HepG2 (cell line): ENCODE measurements around the gene GSTM1. TPM values are rescaled to one million over a fixed set of nuclear protein-coding genes. Genes with fewer than 3 reads are reported as not detected.

ENCODE experiments used
- ARID2 ChIP-seq: sonication (generic); formaldehyde crosslinking; IDR thresholded peaks from 2 replicates; pipeline ENCODE4 v1.8.1; 2022; ENCODE audit warnings: mild to moderate bottlenecking, missing genetic modification reagents, borderline replicate concordance
- BRF2 ChIP-seq: sonication (generic); formaldehyde crosslinking; IDR thresholded peaks from 2 replicates; pipeline ENCODE4 v1.8.1; 2022; ENCODE audit warnings: mild to moderate bottlenecking, missing genetic modification reagents
- CBX1 ChIP-seq: IDR thresholded peaks from one replicate; pipeline ENCODE4 v1.6.1; 2016; ENCODE audit warnings: antibody characterized with exemption, low read depth
- FOXK2 ChIP-seq: fragments of 450-650 bp; IDR thresholded peaks from 2 replicates; pipeline ENCODE4 v1.6.1; 2016
- HNRNPH1 ChIP-seq: fragments of 200-400 bp; formaldehyde crosslinking; optimal IDR thresholded peaks from 2 replicates; pipeline ENCODE3; 2017; ENCODE audit warnings: mild to moderate bottlenecking, low read depth, low read length
- JDP2 ChIP-seq: sonication (generic); formaldehyde crosslinking; IDR thresholded peaks from 2 replicates; pipeline ENCODE4 v1.8.1; 2022; ENCODE audit warnings: missing genetic modification reagents, borderline replicate concordance
- KLF12 ChIP-seq: sonication (generic); formaldehyde crosslinking; IDR thresholded peaks from 2 replicates; pipeline ENCODE4 v1.4.0; 2020; ENCODE audit warnings: missing genetic modification reagents, borderline replicate concordance
- KLF13 ChIP-seq: sonication (generic); formaldehyde crosslinking; IDR thresholded peaks from 2 replicates; pipeline ENCODE4 v1.4.0; 2020; ENCODE audit warnings: mild to moderate bottlenecking, missing genetic modification reagents
- RFX3 ChIP-seq: IDR thresholded peaks from 2 replicates; pipeline ENCODE4 v1.6.1; 2016; ENCODE audit warnings: missing biosample characterization, missing genetic modification reagents
- SNAI1 ChIP-seq: sonication (generic); formaldehyde crosslinking; IDR thresholded peaks from 2 replicates; pipeline ENCODE4 v1.5.0; 2020; ENCODE audit warnings: mild to moderate bottlenecking, missing genetic modification reagents, borderline replicate concordance
- SNAPC4 ChIP-seq: sonication (generic); formaldehyde crosslinking; IDR thresholded peaks from 2 replicates; pipeline ENCODE4 v1.4.0; 2020; ENCODE audit warnings: mild to moderate bottlenecking, missing genetic modification reagents
- SRSF1 ChIP-seq: fragments of 200-400 bp; formaldehyde crosslinking; optimal IDR thresholded peaks from 2 replicates; pipeline ENCODE3; 2017; ENCODE audit warnings: mild to moderate bottlenecking, low read depth, low read length, moderate library complexity
- ZBTB49 ChIP-seq: sonication (generic); formaldehyde crosslinking; IDR thresholded peaks from 2 replicates; pipeline ENCODE4 v1.4.0; 2020; ENCODE audit warnings: missing genetic modification reagents, borderline replicate concordance
- ZNF138 ChIP-seq: sonication (generic); formaldehyde crosslinking; IDR thresholded peaks from 2 replicates; pipeline ENCODE4 v1.5.0; 2020; ENCODE audit warnings: mild to moderate bottlenecking, low read depth, missing genetic modification reagents
- ZNF687 ChIP-seq: sonication (generic); formaldehyde crosslinking; IDR thresholded peaks from 2 replicates; pipeline ENCODE4 v1.5.1; 2020; ENCODE audit warnings: mild to moderate bottlenecking, missing genetic modification reagents, moderate library complexity
- ZNF777 ChIP-seq: sonication (generic); formaldehyde crosslinking; IDR thresholded peaks from 2 replicates; pipeline ENCODE4 v1.4.0; 2020; ENCODE audit warnings: missing genetic modification reagents
- polyA plus RNA-seq, 8 experiments: library from polyadenylated mRNA; depleted of rRNA in 3 of 8; stranded (reverse) in 7 of 8; unstranded in 1 of 8; fragments of >200 nt; fragmentation: Illumina TruSeq in 4 of 8; extraction: Trizol in 4 of 8; gene quantifications; 2 replicates each; pipeline versions ENCODE4 v1.2.1 to v1.2.3, GENCODE V29; 2011 to 2016; ENCODE audit warnings: low read depth in 4 of 8, missing spikeins in 1 of 8, mixed read lengths in 1 of 8; ENCODE audit not compliant: insufficient read depth in 1 of 8
- total RNA-seq, 5 experiments: library from RNA; depleted of rRNA; stranded (reverse); fragments of >200 nt; fragmentation: Illumina TruSeq; extraction: Trizol; gene quantifications; 2 replicates each; pipeline ENCODE4 v1.2.3, GENCODE V29; 2016; ENCODE audit warnings: low read depth in 1 of 5

GSTM1 gene
- total and polyA plus RNA-seq, 2 of the 13 experiments (the other 11 are each of a cell fraction or from before 2014, with no cell fraction given): 0.42 TPM; not detected in 1

GRCh38 chr1:109655615-109656519 is 31.8 kb upstream of the GSTM1 start, which contains the start of gene GSTM4 (continued):
- peak; percentile 89 for TF ChIP-seq ZNF687 (CRISPR knock-in tag)
- peak; percentile 72; the same call in 1 of the 2 replicates for TF ChIP-seq SNAI1 (CRISPR knock-in tag)
- no peak for TF ChIP-seq HNRNPH1
- 0 out of 2 replicates have a peak, but pooled peaks have one; percentile 63 for TF ChIP-seq ARID2 (CRISPR knock-in tag)
- no peak for TF ChIP-seq JDP2 (CRISPR knock-in tag)
- no peak for TF ChIP-seq BRF2 (CRISPR knock-in tag)
- no peak for TF ChIP-seq KLF13 (CRISPR knock-in tag)
- TF ChIP-seq KLF12 (CRISPR knock-in tag): peak; percentile 73
- TF ChIP-seq RFX3 (CRISPR knock-in tag): no peak
- no peak for TF ChIP-seq FOXK2
- TF ChIP-seq ZNF138 (CRISPR knock-in tag): no peak
- peak; percentile 48 for TF ChIP-seq SRSF1
- TF ChIP-seq SNAPC4: no peak
- TF ChIP-seq ZBTB49 (CRISPR knock-in tag): no peak
- TF ChIP-seq CBX1: no peak
- no peak for TF ChIP-seq ZNF777
